Gastroesophageal sphincter (tissue), 3 donors: Measurements from ENCODE around the gene EIF1AX.
A peak's percentile ranks its signal among the peaks of the same experiment; 100 is the strongest.
"Not testable (repeated sequence)": the region's sequence is repeated elsewhere in the genome, so short reads cannot be mapped to it uniquely, and the experiment has no call there.

Experiments
- CTCF ChIP-seq, 4 experiments: fragments of 200-600 bp in 2 of 4; fragments of 450-650 bp in 2 of 4; sonication (generic) in 1 of 4; IDR thresholded peaks; one replicate each; pipeline ENCODE4 v1.5.1; 2017 to 2019; ENCODE audit warnings: antibody characterized with exemption in 4 of 4, mild to moderate bottlenecking in 2 of 4, moderate library complexity in 2 of 4
- POLR2A ChIP-seq, 2 donors: fragments of 450-650 bp; IDR thresholded peaks; one replicate each; pipeline ENCODE4 v1.6.1; 2017; ENCODE audit warnings: antibody characterized with exemption in 2 of 2, mild to moderate bottlenecking in 2 of 2, moderate library complexity in 1 of 2
- POLR2AphosphoS5 ChIP-seq: sonication (generic); formaldehyde crosslinking; IDR thresholded peaks from one replicate; pipeline ENCODE4 v1.6.1; 2017; ENCODE audit warnings: antibody characterized with exemption

DNA sequence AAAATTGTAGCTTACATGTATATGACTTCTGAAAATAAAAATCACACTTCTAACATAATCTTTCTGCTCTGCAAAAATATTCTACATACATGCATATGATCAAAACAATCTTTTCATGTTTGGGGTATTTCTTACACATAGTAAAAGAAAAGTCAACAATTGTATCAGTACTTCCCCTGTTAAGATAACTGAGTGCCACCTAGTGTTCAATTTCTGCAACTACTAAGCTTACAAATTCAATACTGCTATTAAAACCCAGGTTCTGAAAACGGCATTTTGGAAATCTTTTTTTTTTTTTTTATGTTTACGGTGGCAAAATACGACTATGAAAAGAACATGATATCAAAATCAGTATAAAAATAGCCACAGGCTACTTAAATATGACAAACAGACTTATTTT, 14.2 kb downstream of the EIF1AX start:
- peak in 1 of 4 experiments; percentile 41 for TF ChIP-seq CTCF (IDR thresholded peaks at IDR 0.05)
- not testable (repeated sequence) for TF ChIP-seq POLR2AphosphoS5; POLR2A (IDR thresholded peaks at IDR 0.05)
